Retinal pigment epithelial cell (primary cell): ENCODE measurements around the gene EVX2.

Experiments used
- DNase-seq: peaks from one replicate; pipeline ENCODE4 v3.0.0-alpha.2; 2010; ENCODE audit warnings: low read depth
- H3K4me3 ChIP-seq: 2 replicates; pipeline ENCODE4 v1.5.1; 2011; ENCODE audit warnings: mild to moderate bottlenecking, low read length, control low read depth, moderate library complexity
- CTCF ChIP-seq: conservative IDR thresholded peaks from 2 replicates; pipeline ENCODE4 v1.5.1; 2011; ENCODE audit warnings: low read depth, low read length, control low read depth, inconsistent platforms

EVX2 gene

DNA sequence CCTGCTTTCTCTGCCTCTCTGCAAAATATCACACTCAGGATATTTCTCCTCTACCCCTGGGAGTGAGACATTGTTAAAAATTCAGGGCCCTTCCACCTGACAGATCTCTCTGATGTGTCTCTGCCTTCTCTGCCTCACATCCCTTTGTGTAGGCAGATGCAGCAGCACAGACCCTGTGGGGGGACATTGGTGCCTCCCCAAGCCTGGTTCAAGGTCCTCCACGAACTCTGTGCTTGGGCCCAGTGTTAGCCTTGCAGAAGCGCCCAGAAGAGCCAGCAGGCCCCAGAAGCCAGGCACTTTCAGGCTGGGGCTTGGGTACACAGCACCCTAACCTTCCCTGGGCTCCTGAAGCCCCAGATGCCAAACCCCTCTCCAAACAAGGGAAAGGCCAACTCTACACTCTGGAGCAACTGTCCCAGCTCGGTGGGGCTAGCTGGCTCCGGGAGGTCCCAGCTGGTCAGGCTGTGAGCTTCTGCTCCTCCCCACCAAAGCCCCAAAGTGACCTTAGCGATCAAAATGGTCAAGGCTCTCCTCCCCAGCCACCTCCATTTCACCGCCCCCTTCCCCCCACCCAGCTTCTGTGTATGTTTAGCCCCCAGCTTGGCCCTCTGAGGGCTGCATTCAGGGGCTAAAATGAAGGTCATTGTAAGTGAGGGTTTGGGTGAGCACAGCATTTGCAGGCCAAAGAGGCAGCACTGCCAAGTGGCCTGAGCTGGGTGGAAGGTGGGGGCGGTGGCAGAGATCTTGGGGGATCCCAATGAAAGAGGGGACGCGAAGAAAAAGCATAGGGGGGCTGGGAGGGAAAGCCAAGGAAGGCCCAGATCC is 41.4 kb upstream of the EVX2 start:
- no peak overlapping the region for H3K4me3 ChIP-seq
- TF ChIP-seq CTCF = no peak
- no peak for DNase-seq

DNA sequence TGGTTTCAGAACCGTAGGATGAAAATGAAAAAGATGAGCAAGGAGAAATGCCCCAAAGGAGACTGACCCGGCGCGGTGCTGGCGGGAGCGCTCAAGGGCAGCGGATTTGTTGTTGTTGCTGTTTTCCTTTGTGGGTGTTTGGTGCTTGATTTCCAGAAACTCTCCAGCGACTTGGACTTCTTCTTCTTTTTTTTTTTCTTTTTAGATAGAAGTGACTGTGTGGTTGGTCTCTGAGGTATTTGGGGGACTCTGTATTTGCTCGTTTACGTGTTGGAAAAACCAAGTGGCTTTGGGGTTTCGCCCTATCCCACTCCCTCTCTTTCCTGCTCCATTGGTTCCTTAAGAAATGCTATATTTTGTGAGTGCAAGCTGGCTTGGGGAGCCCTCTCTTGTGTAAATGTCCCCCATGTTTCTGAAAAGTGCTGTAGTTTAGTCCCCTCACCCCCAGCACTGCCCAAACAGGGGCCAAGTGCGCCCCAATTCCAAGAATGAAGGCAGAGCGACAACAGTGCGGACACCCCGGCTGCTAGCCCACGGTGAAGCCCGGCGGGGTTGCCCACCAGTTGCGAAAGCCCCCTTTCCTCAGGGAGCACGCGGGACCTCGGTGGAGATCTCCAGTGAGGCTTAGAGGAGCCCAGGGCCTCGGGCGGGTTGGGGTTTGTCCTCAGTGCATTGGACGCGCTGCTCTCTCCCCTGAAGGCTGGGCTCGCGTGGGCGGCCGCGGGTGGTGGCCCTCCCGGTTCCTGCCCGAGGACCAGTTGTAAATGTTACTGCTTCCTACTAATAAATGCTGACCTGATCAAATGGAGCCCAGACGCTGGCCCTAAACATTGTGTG is 40.6 kb upstream of the EVX2 start:
- no peak overlapping the region for H3K4me3 ChIP-seq
- TF ChIP-seq CTCF = no peak
- DNase-seq = no peak

DNA sequence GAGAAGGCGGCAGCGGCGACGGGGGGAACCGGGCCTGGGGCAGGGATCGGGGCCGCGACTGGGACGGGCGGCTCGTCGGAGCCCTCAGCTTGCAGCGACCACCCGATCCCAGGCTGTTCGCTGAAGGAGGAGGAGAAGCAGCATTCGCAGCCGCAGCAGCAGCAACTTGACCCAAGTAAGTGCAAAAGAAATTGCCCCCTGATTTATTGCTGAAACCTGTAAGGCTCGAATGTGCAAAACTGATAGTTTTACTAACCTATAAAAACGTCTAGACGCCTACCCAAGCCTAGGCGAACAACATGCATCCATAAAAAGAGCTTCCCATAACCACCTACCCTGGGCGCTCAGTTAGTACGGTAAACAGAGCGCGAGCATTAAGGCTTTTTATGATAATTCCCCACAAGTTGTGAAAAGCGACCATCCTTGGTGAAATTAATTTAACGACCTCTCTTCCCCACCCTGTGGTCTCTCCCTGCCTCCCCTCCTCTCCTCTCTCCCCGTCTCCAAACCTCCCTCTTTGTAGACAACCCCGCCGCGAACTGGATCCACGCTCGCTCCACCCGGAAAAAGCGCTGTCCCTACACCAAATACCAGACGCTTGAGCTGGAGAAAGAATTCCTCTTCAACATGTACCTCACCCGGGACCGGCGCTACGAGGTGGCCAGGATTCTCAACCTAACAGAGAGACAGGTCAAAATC is 39.8 kb upstream of the EVX2 start:
- DNase-seq = no peak
- TF ChIP-seq CTCF = no peak
- H3K4me3 ChIP-seq = no peak overlapping the region

DNA sequence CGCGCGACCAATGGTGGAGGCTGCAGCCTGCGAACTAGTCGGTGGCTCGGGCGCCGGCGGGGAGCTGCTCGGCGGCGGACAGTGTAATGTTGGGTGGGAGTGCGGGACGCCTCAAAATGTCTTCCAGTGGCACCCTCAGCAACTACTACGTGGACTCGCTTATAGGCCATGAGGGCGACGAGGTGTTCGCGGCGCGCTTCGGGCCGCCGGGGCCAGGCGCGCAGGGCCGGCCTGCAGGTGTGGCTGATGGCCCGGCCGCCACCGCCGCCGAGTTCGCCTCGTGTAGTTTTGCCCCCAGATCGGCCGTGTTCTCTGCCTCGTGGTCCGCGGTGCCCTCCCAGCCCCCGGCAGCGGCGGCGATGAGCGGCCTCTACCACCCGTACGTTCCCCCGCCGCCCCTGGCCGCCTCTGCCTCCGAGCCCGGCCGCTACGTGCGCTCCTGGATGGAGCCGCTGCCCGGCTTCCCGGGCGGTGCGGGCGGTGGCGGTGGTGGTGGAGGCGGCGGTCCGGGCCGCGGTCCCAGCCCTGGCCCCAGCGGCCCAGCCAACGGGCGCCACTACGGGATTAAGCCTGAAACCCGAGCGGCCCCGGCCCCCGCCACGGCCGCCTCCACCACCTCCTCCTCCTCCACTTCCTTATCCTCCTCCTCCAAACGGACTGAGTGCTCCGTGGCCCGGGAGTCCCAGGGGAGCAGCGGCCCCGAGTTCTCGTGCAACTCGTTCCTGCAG is 39.1 kb upstream of the EVX2 start, which contains the start of gene HOXD9:
Gene HOXD9, plus strand, starts transcription at position 37 of the 728 bp plus-strand sequence. Its CDS starts 50 bp downstream, at position 87.
- no peak within 1 kb of the TSS for H3K4me3 ChIP-seq
- no peak for TF ChIP-seq CTCF

GRCh38 chr2:176122052-176122682 is 38.4 kb upstream of the EVX2 start:
- no peak for TF ChIP-seq CTCF
- no peak for DNase-seq
- no peak overlapping the region for H3K4me3 ChIP-seq

More for the DNA sequence above, 39.1 kb upstream of the EVX2 start, which contains the start of gene HOXD9:
- DNase-seq = no peak
